ENCODE measurements around the gene TUBB.

DNA sequence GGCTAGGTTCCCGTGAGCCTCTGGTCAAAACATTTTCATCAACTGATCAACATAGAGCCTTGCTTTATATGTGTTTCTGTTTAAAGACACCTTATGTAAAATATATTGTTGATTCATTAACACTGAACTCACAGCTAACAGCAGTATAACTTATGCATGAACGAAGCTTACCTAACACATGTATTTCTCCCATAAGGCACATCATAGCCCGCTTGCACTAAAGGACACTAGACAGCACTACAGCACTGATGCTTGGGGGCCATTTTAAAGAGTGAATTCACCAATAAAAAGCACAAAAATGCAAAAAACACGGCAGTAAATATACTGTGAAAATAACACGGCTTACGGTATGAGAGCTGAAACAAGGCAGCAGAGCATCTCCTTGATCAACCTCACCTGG lies 18.4 kb downstream of the TUBB start:
- TF ChIP-seq, protein P1, sequence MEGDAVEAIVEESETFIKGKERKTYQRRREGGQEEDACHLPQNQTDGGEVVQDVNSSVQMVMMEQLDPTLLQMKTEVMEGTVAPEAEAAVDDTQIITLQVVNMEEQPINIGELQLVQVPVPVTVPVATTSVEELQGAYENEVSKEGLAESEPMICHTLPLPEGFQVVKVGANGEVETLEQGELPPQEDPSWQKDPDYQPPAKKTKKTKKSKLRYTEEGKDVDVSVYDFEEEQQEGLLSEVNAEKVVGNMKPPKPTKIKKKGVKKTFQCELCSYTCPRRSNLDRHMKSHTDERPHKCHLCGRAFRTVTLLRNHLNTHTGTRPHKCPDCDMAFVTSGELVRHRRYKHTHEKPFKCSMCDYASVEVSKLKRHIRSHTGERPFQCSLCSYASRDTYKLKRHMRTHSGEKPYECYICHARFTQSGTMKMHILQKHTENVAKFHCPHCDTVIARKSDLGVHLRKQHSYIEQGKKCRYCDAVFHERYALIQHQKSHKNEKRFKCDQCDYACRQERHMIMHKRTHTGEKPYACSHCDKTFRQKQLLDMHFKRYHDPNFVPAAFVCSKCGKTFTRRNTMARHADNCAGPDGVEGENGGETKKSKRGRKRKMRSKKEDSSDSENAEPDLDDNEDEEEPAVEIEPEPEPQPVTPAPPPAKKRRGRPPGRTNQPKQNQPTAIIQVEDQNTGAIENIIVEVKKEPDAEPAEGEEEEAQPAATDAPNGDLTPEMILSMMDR (IDR thresholded peaks at IDR 0.05): no peak
- TF ChIP-seq POLR2A (IDR thresholded peaks at IDR 0.05): no peak

Measured in esophagus squamous epithelium (tissue), 4 donors.